Measurements from ENCODE around the gene ASAP3. TPM values are rescaled to one million over a fixed set of nuclear protein-coding genes. Genes with fewer than 3 reads are reported as not detected.

The ASAP3 gene
- total and polyA plus RNA-seq, 2 of the 13 experiments (the other 11 are each of a cell fraction or from before 2014, with no cell fraction given) = 32.6 to 37.0 TPM

DNA sequence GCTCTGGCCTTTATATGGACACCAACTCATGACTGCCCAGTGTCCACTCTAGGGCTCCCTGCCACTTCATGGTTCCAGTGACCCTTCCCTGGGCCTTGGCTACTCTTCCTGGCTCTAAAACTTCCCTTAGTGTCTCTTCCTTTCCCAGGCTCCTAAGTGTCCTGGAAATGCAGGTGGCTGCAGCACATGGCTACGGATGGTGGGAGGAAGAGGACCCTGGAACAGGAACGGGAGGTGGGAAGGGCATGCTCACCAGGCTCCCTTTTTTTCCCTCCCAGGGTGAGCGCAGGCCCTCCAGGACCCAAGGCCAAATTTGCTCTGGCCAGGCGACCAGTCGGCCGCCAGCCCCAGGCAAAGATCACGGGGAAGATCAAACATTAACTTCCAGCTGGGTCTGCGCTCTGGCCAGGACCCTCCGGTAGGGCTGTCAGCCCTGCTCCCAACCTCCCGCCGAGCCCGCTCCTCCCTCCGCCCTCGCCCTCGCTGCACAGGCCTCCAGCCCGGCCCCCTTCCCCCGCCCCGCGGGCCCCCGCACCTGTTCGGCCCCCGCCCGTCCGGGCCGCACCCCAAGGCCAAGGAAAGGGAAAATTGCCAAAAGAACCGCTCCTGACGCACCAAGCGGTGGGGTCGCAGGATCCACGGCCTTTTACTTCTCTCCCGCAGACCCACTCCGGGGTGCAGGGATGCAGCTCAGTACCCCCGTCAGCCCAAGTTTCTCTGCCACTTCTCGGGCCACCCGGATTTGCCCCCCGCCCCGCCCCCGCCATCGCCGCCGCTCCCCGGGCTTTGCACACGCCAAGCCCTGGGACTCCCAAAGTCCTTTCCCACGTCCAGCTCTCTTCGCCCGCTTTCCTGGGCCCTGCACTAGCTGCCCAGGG lies 60.3 kb downstream of the ASAP3 start (continued):
- TF ChIP-seq HNF1B (CRISPR knock-in tag; IDR thresholded peaks at IDR 0.05) (peak; percentile 95), PHF5A (CRISPR knock-in tag; IDR thresholded peaks at IDR 0.05; ENCODE audit: low read depth, unreplicated experiment) (peak; percentile 67), ZMYM3 (CRISPR knock-in tag; IDR thresholded peaks at IDR 0.05) (peak; percentile 33; the same call in 1 of the 2 replicates), MIXL1 (CRISPR knock-in tag; IDR thresholded peaks at IDR 0.05) (peak; percentile 70; the same call in 1 of the 2 replicates), ZNF574 (CRISPR knock-in tag; IDR thresholded peaks at IDR 0.05) (peak; percentile 73), ZSCAN31 (CRISPR knock-in tag; IDR thresholded peaks at IDR 0.05; ENCODE audit: low read depth) (peak; percentile 53; the same call in 1 of the 2 replicates), ZFX (CRISPR knock-in tag; IDR thresholded peaks at IDR 0.05; ENCODE audit: low read depth) (peak; percentile 72), ZFP36L1 (CRISPR knock-in tag; IDR thresholded peaks at IDR 0.05) (no peak), TAF1 (CRISPR knock-in tag; IDR thresholded peaks at IDR 0.05) (peak; percentile 83), ZNF619 (CRISPR knock-in tag; IDR thresholded peaks at IDR 0.05) (no peak), SSRP1 (CRISPR knock-in tag; IDR thresholded peaks at IDR 0.05) (no peak), KMT2A (CRISPR knock-in tag; IDR thresholded peaks at IDR 0.05) (peak; percentile 41; the same call in 1 of the 2 replicates), SIX4 (CRISPR knock-in tag; IDR thresholded peaks at IDR 0.05) (no peak)
- TF ChIP-seq, protein P1, sequence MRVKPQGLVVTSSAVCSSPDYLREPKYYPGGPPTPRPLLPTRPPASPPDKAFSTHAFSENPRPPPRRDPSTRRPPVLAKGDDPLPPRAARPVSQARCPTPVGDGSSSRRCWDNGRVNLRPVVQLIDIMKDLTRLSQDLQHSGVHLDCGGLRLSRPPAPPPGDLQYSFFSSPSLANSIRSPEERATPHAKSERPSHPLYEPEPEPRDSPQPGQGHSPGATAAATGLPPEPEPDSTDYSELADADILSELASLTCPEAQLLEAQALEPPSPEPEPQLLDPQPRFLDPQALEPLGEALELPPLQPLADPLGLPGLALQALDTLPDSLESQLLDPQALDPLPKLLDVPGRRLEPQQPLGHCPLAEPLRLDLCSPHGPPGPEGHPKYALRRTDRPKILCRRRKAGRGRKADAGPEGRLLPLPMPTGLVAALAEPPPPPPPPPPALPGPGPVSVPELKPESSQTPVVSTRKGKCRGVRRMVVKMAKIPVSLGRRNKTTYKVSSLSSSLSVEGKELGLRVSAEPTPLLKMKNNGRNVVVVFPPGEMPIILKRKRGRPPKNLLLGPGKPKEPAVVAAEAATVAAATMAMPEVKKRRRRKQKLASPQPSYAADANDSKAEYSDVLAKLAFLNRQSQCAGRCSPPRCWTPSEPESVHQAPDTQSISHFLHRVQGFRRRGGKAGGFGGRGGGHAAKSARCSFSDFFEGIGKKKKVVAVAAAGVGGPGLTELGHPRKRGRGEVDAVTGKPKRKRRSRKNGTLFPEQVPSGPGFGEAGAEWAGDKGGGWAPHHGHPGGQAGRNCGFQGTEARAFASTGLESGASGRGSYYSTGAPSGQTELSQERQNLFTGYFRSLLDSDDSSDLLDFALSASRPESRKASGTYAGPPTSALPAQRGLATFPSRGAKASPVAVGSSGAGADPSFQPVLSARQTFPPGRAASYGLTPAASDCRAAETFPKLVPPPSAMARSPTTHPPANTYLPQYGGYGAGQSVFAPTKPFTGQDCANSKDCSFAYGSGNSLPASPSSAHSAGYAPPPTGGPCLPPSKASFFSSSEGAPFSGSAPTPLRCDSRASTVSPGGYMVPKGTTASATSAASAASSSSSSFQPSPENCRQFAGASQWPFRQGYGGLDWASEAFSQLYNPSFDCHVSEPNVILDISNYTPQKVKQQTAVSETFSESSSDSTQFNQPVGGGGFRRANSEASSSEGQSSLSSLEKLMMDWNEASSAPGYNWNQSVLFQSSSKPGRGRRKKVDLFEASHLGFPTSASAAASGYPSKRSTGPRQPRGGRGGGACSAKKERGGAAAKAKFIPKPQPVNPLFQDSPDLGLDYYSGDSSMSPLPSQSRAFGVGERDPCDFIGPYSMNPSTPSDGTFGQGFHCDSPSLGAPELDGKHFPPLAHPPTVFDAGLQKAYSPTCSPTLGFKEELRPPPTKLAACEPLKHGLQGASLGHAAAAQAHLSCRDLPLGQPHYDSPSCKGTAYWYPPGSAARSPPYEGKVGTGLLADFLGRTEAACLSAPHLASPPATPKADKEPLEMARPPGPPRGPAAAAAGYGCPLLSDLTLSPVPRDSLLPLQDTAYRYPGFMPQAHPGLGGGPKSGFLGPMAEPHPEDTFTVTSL (CRISPR knock-in tag; IDR thresholded peaks at IDR 0.05; ENCODE audit: borderline replicate concordance) = no peak
- TF ChIP-seq, protein P2, sequence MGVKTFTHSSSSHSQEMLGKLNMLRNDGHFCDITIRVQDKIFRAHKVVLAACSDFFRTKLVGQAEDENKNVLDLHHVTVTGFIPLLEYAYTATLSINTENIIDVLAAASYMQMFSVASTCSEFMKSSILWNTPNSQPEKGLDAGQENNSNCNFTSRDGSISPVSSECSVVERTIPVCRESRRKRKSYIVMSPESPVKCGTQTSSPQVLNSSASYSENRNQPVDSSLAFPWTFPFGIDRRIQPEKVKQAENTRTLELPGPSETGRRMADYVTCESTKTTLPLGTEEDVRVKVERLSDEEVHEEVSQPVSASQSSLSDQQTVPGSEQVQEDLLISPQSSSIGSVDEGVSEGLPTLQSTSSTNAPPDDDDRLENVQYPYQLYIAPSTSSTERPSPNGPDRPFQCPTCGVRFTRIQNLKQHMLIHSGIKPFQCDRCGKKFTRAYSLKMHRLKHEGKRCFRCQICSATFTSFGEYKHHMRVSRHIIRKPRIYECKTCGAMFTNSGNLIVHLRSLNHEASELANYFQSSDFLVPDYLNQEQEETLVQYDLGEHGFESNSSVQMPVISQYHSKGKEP (CRISPR knock-in tag; IDR thresholded peaks at IDR 0.05) = no peak
- TF ChIP-seq, protein P3, sequence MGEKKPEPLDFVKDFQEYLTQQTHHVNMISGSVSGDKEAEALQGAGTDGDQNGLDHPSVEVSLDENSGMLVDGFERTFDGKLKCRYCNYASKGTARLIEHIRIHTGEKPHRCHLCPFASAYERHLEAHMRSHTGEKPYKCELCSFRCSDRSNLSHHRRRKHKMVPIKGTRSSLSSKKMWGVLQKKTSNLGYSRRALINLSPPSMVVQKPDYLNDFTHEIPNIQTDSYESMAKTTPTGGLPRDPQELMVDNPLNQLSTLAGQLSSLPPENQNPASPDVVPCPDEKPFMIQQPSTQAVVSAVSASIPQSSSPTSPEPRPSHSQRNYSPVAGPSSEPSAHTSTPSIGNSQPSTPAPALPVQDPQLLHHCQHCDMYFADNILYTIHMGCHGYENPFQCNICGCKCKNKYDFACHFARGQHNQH (CRISPR knock-in tag; IDR thresholded peaks at IDR 0.05) = peak; percentile 30; the same call in 1 of the 2 replicates

Data from HepG2 (cell line).